ENCODE results near the gene CACNG4. TPM values are rescaled to one million over a fixed set of nuclear protein-coding genes. Genes with fewer than 3 reads are reported as not detected.
"Not testable (repeated sequence)": the region's sequence is repeated elsewhere in the genome, so short reads cannot be mapped to it uniquely, and the experiment has no call there.

The CACNG4 gene
- total RNA-seq, 4 donors from 2014 or later = 0.56 to 2.2 (median 1.1) TPM; not detected in 1

DNA sequence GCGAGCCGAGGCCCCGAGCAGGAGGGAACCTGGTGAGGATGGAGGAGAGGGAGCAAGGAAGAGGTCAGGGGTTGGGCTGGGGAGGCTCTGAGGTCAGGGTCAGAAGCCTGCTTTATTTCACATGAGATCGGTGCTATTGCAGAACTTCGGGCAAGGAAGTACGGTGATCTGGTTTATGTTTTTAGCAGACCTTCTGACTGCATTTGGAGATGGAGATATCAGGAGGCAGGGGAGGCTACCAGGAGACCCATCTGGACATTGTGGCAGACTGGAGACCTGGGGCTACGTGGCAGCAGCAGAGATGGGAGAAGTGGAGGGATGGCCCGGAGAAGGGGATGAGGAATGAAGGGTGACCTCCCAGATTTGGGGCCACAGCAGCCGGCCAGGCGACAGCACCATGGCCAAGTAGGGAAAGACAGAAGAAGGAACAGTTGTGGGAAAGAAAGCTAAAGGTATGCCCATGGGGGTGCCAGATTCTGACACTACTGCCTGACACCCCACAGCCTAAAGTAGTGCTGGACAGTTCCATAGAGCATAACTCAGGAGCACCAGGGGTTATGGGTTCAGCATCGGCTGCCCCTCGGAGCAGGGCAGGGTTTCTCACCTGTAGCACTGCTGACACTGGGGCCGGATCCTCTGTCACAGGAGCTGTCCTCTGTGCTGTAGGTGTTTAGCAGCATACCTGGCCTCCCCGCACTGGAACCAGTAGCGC lies 7.4 kb downstream of the CACNG4 start:
- no peak for DNase-seq (ENCODE audit: low spot score)
- TF ChIP-seq, protein P1, sequence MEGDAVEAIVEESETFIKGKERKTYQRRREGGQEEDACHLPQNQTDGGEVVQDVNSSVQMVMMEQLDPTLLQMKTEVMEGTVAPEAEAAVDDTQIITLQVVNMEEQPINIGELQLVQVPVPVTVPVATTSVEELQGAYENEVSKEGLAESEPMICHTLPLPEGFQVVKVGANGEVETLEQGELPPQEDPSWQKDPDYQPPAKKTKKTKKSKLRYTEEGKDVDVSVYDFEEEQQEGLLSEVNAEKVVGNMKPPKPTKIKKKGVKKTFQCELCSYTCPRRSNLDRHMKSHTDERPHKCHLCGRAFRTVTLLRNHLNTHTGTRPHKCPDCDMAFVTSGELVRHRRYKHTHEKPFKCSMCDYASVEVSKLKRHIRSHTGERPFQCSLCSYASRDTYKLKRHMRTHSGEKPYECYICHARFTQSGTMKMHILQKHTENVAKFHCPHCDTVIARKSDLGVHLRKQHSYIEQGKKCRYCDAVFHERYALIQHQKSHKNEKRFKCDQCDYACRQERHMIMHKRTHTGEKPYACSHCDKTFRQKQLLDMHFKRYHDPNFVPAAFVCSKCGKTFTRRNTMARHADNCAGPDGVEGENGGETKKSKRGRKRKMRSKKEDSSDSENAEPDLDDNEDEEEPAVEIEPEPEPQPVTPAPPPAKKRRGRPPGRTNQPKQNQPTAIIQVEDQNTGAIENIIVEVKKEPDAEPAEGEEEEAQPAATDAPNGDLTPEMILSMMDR (IDR thresholded peaks at IDR 0.05) = no peak

DNA sequence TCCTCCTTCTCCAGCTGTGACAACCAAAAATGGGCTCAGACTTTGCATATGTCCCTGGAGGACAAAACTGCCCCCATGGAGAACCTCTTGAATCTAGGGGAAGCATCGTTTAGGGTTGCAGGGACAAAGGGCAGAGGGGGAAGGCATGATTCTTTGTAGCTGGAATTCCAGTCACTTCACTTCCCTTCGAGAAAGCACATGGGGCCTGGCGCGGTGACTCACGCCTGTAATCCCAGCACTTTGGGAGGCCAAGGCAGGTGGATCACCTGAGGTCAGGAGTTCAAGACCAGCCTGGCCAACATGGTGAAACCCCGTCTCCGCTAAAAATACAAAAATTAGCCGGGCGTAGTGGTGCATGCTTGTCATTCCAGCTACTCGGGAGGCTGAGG lies 7.9 kb downstream of the CACNG4 start:
- not testable (repeated sequence) for DNase-seq (ENCODE audit: low spot score); ATAC-seq (ENCODE audit: low FRiP score)

More for the DNA sequence above, 7.4 kb downstream of the CACNG4 start:
- no peak for ATAC-seq (ENCODE audit: low FRiP score)

DNA sequence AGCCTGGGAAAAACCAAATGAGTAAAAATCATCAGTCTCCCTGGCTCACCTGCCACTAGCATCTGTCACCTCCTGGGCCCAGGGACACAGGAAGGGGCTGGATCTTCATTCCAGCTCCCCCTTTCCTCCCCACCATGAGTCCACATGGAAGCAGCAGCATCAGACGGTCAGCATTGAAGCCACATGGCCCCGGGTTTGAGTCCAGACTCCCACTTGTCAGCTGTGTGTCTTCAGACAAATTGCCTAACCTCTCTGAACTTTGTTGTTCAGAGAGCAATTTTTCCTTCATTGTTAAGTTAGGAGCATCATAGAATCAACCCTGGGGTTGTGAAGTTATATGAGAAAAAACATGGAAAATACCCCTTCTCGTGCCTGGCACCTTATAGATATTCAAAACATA lies 10.7 kb downstream of the CACNG4 start:
- TF ChIP-seq, protein P1 (IDR thresholded peaks at IDR 0.05) = no peak
- DNase-seq (ENCODE audit: low spot score) = no peak
- no peak for ATAC-seq (ENCODE audit: low FRiP score)

DNA sequence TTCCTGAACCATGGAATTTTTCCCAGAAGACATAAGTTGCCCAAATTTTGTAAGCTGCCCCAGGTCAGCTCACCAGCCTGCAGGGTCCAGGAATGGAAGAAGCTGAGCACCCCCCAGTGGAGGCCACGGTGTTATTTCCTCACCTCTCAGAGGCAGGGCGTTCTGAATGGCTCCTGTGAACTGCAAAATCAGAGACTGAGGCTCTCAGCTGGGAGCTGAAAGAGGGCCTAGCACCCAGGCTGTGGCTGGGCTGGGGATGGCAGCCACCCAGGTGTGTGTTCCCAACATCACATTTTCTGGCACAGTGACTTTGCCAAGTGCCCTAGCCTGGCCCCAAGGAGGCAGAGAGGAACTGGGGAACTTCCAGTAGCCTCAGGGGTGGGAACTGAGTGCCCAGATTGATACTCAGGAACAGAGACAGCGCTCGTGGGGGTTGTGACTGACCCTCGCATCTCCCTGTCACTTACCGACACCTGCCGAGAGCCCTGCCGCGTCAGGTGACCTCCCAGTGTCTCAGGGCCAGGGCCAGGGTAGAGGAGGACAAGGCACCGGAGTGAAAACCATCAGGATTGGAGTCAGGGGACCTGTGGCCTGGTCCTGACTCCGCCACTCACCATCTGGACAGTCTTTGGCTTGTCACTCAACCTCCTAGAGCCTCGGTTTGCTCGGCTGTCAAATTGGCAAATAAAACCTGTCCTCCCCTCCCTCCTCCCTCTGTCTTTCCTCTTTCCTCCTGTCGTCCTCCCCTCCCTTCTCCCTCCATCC lies 11.3 kb downstream of the CACNG4 start:
- no peak for DNase-seq (ENCODE audit: low spot score)
- ATAC-seq (ENCODE audit: low FRiP score) = no peak
- TF ChIP-seq, protein P1 (IDR thresholded peaks at IDR 0.05) = no peak

DNA sequence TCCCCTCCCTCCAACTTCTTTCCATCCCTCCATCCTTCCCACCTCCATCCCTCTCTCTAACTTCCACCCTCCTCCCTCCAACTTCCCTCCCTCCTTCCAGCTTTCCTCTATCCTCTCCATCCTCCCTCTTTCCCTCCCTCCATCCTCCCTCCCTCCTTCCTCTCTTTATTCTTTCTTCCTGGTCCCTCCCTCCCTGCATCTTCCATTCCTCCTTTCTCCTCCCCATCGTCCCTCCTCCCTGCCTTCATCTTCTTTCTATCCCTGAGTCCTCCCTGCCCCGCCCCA lies 11.8 kb downstream of the CACNG4 start:
- ATAC-seq (ENCODE audit: low FRiP score) = no peak
- TF ChIP-seq, protein P1 (IDR thresholded peaks at IDR 0.05) = no peak
- DNase-seq (ENCODE audit: low spot score) = no peak

DNA sequence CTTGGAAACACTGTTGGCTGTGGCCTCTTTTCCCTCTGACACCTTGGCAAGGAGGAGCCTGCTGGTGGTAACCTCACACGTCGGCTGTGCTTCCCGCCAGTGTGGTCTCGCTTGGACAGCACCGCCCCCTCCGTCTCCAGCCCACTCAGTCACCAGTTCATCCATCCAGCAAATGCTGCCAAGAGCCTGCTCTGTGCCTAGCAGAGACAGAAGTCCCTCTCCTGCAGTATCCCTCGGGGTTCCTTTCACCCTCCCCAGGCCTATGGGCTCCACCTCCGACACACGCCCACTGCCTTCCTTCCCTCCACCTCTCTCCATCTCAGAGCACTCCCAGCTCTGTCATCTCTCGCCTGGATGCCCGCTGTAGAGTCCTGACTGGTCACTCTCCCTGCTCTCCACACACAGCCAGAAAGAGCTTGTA lies 12.3 kb downstream of the CACNG4 start:
- no peak for DNase-seq (ENCODE audit: low spot score)
- TF ChIP-seq, protein P1 (IDR thresholded peaks at IDR 0.05) = no peak
- no peak for ATAC-seq (ENCODE audit: low FRiP score)

DNA sequence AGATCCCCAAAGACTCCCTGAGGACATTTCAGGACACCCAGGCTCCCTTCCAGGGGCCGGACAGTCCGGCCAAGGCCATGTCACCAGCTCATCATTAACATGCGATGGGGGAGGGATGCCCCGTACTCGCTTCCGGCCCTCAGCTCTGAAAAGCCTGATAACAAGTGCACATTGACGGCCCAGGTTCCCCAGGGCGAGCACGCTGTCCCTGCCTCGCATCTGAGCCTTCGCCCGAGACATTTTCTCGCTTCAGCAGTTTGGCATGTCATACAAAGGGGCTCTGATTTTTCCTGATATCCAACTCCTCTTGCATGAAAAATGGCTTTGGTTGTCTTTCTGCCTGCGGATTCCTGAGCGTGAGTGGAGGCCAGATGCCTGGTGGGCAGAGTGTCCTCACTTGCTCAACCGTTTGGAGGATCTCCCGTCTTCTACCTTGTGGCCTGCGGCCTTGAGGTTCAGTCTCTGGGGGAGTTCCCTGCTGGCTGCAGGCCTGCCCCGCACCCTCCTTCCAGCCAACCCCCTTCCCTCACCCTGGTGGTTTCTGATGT lies 14.1 kb downstream of the CACNG4 start:
- TF ChIP-seq, protein P1 (IDR thresholded peaks at IDR 0.05) = no peak
- ATAC-seq (ENCODE audit: low FRiP score) (no peak), DNase-seq (ENCODE audit: low spot score) (no peak)
